DMS 273 (cell line): Measurements from ENCODE around the gene CDK5RAP2.
"Not testable (repeated sequence)": the region's sequence is repeated elsewhere in the genome, so short reads cannot be mapped to it uniquely, and the experiment has no call there.

ENCODE experiments used
- DNase-seq: peaks from one replicate; lab custom pipeline; 2025; ENCODE audit not compliant: unreplicated experiment; lab: John Stamatoyannopoulos, UW

Gene CDK5RAP2

DNA sequence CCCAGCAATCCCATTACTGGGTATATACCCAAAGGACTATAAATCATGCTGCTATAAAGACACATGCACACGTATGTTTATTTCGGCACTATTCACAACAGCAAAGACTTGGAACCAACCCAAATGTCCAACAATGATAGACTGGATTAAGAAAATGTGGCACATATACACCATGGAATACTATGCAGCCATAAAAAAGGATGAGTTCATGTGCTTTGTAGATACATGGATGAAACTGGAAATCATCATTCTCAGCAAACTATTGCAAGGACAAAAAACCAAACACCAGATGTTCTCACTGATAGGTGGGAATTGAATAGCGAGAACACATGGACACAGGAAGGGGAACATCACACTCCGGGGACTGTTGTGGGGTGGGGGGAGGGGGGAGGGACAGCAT lies 64.0 kb downstream of the CDK5RAP2 start:
- not testable (repeated sequence) for DNase-seq

DNA sequence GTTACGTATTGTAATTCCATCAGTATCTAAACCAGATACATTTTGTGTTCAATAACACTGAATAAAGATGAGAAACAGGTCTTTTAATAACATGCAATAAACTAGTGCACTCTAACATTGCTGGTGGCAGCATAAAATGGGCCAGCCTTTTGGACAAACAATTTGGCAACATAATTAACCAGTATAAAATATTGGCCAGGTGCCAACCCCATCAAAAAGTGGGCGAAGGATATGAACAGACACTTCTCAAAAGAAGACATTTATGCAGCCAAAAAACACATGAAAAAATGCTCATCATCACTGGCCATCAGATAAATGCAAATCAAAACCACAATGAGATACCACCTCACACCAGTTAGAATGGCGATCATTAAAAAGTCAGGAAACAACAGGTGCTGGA lies 64.5 kb downstream of the CDK5RAP2 start:
- DNase-seq = not testable (repeated sequence)

DNA sequence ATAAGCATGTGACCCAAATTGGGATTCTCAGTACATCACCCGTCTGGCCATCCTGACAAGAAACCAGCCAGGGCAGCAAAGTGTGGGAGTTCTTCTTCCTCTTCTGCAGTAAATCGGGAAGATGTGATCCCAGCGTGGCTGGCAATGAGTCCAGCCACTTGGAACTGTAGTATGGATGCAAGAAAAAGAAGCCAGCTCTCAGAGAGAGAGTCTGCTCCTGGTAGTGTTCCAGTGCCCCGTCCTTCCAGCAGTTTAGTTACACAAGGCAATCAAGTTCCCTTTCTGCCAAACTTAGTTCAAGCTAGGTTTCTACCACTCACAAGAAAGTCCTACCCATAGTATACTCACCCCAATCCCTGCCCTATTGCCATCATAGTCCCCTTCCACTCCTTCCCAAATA lies 65.6 kb downstream of the CDK5RAP2 start:
- DNase-seq = no peak

DNA sequence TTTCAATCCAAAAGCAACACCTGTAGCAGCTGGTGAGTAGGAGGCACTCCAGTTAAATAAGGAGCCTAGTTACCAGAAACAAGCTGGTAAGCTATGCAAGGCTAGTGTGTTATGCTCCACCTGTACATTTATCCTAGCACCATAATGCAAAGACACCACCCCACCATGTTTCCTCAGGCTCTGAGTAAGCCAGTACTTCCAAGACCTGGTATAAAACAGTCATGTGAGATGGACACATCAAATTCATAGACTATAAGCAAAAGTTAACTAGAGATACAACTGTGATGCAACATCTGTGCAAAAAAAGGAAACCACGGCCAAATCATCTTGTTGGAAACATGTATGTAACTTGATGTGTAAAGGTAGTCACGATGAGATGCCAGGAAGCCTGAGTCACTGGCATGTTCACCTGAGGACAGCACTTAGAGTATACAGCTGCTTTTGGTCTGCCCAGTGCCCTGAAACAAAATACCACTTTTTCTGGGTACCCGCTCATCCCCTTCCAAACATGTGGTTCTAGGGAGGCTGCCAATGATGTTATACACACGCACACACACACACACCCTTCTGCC lies 66.1 kb downstream of the CDK5RAP2 start:
- no peak for DNase-seq

DNA sequence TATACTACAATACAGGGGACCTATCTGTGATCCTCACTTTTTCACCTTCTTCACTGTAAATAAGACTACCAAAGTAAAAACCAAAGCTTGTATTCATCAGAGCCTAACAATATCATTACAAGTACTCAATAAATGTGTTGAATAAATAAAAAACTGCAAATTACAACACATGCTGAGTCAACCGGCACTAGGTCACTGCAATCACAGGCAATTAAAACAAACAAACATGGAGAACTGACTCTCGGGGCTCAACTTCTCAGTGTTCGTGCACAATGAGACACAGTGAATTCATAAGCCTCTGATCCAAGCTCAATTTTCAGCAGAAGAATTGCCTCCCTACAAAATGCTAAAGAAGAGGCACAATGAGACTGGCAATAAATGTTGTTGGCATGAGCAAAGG lies 69.2 kb downstream of the CDK5RAP2 start:
- no peak for DNase-seq

DNA sequence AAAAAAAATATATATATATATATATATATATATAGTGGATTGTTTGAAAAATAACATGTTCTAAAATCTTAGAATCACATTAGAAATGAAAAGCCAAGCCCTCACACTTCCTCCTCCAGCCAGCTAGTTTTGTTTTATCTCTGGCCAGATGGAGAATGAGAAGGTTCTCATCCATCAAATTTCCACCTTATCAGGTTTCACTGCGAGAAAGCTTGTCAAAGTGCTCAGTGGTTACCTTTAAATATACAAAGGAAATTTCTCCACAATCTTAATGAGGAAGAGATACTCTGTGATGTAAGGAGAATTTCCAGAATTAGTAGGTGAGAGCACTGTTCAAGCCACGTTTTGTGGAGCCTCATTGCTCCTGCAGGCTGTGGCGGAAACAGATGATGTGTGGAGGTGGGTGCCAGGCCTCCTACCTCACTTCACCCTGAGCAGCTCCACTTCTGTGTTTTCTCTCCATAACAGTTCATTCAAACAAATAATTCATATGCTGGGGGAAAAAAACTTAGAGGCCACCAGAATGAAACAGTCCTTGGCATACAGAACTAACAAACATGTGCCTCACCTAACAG lies 71.9 kb downstream of the CDK5RAP2 start:
- DNase-seq = peak; percentile 25

DNA sequence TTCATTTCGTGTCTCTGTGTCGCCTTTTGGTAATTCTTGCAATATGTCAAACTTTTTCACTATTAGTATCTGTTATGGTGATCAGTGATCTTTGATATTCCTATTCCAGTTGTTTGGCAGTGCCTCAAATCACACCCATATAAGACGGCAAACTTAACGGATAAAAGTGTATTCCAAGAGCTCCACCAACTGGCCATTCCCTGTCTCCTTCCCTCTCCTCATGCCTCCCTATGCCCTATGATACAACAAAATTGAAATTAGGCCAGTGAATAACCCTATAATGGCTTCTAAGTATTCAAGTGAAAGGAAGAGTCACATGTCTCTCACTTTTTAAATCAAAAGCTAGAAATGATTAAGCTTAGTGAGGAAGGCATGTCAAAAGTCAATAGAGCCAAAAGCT lies 74.8 kb downstream of the CDK5RAP2 start:
- DNase-seq = no peak

DNA sequence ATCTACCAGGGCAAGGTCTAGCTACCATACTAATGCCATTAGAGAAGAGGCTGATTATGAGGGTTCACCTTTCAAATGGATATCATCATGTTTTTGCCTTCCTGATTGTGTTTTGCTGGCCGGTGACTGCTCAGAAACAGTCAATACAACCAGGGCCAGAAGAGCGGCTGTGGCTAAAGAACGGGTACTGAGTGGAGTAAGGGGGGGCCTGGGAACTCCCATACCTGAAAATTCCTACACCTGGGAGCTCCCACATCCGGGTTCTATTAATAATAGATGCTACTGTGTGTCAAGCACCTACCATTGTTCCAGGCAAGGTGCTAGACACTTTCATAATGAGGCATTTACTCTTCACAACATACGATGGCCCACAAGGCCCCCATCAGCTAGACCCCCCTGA lies 79.2 kb downstream of the CDK5RAP2 start:
- DNase-seq = no peak

DNA sequence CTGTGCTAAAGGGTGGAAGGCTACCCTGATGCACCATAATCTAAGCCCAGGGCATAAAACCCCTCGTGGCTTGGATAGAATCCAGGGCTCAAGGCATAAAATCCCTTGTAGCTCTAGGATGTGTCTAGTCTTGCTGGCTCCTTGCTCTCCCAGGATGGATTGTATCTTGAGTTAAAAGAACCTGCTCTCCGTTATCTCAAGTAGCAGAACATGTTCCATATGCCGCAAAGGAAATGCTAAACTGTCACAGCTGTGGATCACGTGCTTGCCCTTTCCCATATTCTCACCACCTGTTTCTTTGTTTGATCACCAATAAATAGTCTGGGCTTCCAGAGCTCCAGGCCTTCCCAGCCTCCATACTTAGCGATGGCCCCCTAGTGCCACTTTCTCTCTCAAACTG lies 82.1 kb downstream of the CDK5RAP2 start:
- peak; percentile 60 for DNase-seq

DNA sequence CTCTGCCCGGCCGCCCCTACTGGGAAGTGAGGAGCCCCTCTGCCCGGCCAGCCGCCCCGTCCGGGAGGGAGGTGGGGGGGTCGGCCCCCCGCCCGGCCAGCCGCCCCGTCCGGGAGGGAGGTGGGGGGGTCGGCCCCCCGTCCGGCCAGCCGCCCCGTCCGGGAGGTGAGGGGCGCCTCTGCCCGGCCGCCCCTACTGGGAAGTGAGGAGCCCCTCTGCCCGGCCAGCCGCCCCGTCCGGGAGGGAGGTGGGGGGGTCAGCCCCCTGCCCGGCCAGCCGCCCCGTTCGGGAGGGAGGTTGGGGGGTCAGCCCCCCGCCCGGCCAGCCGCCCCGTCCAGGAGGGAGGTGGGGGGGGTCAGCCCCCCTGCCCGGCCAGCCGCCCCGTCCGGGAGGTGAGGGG lies 83.5 kb downstream of the CDK5RAP2 start:
- not testable (repeated sequence) for DNase-seq

DNA sequence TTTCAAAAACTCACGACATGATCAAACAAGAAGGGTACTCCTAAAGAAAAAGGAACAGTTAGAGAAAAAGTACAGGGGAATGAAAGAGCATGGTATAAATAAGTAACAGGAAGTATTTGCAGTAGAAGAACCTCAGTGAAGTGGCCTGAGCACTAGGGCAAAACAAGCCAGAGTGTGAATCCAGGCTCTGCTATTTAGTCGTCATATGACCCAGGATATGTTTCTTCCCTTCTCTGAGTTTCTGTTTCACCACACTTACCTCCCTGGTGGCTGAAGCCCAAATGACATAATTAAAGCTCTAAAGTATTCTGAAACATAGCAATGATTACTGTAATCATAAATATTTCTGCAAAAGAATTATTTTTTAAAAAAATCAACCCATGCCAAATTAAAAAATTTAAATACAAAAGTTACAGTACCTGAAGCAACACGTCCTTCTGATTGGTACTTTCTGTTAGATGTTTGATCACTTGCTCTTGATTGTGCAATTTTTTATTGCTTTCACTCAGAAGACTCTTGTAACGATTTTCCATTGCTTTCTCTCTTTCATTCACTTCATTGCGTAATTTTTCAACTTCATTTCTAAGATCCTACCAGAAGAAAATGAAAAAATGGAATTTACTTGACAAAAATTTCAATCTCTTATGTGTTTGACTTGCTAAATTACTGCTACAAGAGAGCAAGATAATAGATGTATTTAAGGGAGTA lies 88.9 kb downstream of the CDK5RAP2 start:
- no peak for DNase-seq

DNA sequence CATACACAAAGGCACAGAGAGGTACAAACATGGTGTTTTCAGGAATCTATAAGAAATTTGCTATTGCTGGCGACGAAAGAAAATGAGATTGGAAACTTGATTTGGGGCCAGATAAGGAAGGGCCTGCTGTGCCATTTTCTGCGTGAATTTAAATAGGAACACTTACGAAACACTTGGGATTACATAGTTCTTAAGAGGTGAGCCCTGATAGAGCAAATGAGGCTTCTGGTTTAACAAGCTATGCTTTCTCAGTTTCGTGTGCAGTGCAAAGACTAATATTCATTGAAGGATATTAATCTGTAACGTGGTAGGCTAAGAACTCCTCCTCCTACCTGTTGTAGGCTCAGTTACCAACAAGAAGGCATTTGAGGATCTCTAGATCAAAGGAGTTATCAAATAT lies 93.1 kb downstream of the CDK5RAP2 start:
- DNase-seq = no peak

DNA sequence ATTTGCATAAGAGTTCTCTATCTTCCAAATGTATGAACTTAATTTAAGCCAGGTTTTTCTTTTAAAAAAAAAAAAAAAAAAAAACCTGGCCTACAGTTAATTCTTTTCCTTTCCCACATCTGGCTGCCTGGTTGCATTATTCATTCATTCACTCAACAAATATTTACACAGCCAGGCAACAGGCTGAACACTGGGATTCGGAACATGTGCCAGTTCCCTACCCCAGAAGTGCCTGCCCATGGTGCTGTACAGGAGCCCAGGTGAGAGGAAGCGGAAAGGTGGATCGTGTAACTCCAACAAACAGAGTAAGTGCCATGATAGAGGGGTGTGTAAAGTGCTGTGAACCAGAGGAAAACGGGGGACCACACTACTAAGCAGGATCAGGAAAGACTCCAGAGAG lies 93.6 kb downstream of the CDK5RAP2 start:
- DNase-seq = no peak

DNA sequence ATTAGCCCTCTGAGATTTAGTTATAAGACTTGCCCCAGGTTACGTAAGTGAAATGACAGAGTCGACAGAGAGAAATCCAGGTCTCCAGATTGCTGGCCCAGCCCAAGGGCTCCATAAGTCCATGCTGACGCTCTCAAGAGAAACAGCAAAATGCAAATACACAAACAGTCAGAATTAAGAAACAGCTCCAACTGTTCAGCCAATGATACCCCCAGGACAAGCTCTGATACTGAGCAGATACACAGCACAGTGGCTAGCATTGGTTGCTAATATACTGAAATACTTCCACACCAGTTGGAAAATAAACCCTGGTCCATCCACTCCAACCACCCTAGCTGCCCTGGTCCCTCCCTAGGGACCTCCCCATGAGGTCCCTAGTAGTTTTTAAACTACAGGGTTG lies 94.2 kb downstream of the CDK5RAP2 start:
- no peak for DNase-seq

DNA sequence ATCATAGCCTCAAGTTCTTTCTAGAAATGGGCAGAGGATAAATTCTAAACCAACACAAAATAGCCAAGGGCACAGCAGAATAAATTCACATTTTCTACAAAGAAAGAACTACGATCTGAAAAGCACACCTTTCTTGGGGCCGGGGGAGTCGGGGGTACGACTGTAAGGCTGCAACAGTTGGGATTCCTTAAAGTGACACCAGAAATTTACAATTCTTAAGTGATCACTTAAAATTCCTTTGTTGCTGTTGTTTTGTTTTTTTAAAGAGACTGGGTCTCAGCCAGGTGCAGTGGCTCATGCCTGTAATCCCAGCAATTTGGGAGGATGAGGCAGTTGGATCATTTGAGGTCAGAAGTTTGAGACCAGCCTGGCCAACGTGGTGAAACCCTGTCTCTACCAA lies 95.8 kb downstream of the CDK5RAP2 start:
- no peak for DNase-seq

DNA sequence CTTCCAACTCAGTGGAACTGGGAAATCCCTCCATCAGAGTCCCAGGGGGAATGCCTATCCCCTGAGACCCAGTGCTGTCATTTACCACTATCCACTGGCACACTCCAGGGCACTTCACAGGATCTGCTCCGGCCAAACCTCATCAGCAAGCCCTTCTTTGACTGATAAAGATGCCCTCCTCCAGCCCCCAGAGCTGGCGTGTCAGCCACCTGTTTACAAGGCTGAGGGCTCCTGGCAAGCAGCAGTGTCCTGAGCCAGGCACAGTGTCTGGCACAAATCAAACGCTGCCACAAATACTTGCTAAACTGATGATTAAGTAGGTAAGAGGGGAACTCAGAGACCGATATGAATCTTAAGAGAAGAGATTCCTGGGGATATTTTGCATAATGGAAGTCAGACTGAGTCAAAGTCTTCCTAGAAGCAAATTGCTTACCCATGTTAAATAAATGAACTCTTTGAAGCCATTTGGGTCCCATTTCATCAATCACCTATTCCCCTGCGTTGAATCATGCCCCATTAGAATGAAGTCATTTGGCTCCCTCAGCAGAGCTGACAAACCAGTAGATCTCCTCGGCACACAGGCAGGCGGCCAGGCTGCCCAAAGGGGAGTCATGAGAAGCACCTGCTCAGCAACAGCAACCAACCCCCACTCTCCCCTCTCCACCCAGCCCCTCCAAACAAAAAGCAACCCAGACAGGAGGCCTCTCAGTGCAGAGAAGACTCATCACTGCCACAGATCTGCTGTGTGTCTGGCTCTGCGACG lies 97.4 kb downstream of the CDK5RAP2 start:
- DNase-seq = no peak

DNA sequence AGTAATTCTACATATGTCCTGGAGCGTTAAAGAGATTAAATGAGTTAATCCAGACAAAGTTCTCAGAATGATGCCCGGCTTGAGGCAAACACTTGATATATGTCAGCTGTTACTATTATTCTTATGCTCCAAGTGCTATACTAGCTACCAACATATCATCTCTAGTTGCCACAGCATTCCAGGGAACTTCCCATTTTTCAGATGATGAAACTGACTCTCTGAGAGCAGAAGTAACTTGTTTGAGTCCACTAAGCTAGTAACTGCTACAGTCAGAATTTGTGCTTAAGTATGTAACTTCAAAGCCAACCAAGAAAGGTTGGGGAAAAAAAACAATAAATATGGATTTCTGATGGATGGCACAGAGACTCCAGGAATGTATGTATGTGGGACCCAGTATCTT lies 98.1 kb downstream of the CDK5RAP2 start:
- no peak for DNase-seq

DNA sequence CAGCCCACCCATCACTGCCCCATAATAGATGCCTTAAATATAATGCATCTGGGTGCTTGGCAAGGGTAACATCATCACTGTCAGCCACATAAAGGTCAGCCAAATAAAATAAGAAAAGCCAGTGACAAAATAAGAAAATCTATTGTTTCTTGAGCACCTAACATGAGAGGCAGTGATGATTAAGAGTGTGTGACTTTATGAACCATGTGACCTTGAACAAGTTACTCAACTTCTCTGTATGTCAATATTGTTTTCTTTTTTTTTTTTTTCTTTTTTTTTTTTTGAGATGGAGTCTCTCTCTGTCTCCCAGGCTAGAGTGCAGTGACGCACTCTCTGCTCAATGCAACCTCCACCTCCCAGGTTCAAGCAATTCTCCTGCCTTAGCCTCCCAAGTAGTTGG lies 98.7 kb downstream of the CDK5RAP2 start:
- no peak for DNase-seq

DNA sequence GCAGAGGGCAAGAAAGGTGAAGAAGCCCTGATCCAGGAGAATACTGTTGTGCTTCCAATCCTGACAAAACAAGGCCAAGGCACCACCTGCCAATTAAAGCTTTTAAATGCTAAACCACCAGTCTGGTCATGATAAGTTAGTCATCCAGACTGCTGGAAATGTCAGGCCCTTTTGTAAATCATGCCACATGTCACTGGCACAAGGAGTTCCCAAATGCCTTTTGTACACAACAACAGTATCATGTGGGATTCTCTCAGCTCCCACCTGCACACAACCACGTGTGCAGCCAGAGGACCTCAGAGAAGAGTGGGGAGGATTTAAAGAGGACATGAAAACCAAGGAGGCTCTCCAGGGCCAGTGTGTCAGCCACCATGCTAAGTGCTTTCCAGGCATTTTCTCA lies 99.3 kb downstream of the CDK5RAP2 start:
- peak; percentile 63 for DNase-seq

DNA sequence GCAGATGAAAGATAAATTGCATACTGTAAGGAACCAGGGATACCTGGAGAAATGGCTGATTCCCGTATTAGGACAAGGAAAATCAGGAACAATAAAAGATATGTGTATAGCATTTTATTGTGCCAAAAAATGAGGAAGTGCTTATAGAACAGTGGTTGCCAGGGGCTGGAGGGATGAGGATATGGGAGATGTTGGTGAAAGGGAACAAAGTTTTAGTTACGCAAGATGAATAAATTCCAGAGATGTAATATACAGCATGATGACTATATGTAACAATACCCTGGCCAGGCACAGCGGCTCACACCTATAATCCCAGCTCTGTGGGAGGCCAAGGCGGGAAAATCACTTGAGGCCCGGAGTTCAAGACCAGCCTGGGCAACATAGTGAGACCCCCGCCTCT lies 101.8 kb downstream of the CDK5RAP2 start:
- no peak for DNase-seq

DNA sequence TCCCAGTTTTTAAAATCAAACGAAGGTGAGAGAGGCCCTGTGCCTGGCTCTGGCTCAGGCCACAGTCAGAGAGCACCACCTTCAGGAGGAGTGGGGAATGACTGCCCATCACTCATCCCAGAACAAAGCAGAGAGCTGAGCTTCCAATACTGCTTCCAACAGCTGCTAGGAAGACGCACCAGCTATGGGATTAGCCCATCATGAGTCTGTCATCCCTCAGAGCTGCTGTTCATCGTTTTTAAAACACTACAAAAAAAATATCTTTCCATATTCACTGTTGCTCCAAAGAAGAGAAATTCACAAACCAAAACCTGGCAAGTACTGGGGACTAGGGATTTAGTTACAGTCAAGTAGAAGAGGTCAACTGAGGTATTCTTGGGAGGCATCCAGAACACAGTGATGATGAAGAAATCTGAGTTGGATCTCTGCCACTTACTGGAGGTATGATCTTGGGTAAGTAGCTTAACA lies 102.4 kb downstream of the CDK5RAP2 start:
- DNase-seq = peak; percentile 87

DNA sequence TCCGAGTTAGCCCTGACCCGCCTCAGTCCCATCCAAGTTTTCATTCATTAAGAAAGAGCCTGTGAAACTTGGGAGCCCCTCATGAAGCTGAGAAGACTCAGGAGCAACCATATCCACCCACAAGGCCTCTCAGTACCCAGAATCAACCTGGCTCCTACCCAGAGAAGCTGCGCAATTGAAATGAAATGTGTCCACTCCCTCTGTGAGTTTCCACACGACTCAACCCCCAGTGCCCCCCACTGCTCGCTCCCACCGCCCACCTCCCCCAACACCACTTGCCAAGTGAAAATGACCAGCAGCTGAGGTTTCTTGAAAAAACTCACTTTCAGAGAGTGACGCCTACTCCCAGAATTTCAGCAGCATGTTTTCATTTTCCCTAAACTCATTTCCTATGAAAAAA lies 104.6 kb downstream of the CDK5RAP2 start:
- no peak for DNase-seq
